HG03575 (cell line): ENCODE measurements around the gene CES3.
"Not testable (repeated sequence)": the region's sequence is repeated elsewhere in the genome, so short reads cannot be mapped to it uniquely, and the experiment has no call there.

Source experiments
- ATAC-seq: cut with Tn5 transposase; IDR thresholded peaks from one replicate; pipeline ENCODE4 v1.9.1; 2021; ENCODE audit not compliant: unreplicated experiment, insufficient number of reproducible peaks, low FRiP score; ENCODE audit errors: extremely low read depth

Gene CES3

DNA sequence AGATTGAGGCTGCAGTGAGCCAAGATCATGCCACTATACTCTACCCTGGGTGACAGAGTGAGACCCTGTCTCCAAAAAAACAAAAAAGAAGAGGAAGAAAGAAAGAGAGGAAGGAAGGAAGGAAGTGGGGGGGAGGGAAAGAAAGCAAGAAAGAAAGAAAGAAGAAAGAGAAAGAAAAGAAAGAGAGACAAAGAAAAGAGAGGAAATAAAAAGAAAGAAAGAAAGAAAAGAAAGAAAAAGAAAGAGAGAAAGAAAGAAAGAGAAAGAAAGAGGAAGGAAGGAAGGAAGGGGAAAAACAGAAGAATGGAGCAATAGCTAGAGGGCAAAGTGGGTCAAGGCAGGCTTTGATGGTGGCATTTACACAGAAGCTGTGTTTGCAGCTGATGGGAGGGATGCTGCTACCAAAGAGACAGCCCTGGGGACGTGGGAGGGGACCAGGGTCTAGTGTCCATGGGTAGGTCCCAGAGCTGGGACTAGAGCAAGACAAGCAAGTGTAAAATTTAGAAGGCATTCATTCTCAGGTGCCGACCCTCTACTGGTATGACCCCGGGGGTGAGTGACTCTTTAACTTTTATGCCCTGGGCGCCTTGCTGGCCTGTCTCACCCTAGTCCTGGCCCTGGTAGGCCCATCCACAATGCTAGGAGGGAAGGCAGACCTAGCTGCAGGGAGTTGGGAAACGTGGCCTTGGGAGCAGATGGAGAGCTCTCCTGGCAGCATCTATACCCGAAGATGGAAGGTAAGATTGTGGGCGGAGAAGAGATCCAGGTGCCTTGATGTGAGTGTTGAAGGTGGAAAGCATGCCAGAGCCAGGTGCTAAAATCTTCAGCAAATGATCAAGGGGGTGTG is 2.0 kb upstream of the CES3 start:
- ATAC-seq, result no peak

DNA sequence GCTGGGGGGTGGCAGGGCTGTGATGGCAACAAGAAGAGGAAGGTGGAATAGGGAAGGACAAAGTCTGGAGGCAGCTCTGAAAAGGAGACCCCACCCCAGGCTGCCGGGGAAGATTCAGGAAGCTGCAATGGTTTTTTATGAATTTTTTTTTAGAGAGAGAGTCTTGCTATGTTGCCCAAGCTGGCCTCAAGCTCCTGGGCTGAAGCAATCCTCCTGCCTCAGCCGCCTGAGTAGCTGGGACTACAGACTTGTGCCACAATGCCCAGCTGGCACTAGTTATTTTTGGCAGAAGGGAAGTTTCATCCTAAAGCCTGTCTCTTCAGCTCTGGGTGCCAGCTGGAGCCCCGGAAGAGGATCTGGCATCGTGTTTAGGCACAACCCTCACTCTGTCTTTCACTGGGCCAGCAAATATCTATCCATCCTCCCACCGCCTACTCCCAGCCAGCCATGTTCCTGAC is 1.3 kb upstream of the CES3 start:
- ATAC-seq, result no peak

DNA sequence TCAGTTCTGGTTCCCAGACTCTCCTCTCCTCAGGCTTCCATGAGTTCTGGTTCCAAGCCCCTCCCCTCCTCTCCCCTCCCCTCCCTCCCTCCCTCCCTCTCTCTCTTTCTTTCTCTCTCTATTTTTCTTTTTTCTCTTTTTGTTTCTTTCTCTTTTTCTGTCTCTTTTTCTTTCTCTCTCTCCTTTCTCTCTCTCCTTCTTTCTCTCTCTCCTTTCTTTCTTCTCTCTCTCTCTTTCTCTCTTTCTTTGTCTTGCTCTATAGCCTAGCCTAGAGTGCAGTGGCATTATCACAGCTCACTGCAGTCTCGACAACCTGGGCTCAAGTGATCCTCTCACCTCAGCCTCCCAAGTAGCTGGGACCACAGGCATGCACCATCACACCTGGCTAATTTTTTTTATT is 796 bp upstream of the CES3 start:
- ATAC-seq, result no peak

DNA sequence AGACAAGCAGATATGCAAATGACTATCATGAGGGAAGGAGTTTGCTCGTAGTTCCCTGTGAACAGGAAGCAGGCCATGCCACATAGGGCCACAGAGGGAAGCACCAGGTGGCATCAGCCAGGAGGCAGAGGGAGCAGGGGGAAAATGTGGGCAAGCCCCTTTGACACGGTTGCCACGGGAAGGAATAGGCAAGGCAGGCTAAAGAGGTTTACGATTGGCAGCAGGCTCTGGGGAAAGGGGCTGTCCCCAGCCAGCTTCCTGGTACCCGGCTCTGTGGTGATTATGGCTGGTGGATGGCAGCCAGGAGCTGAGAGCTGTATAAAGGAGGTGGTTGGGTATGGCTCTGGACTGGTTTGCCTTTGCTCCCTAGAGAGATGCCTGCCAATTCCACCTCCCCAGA is 848 bp downstream of the CES3 start:
- no peak for ATAC-seq

DNA sequence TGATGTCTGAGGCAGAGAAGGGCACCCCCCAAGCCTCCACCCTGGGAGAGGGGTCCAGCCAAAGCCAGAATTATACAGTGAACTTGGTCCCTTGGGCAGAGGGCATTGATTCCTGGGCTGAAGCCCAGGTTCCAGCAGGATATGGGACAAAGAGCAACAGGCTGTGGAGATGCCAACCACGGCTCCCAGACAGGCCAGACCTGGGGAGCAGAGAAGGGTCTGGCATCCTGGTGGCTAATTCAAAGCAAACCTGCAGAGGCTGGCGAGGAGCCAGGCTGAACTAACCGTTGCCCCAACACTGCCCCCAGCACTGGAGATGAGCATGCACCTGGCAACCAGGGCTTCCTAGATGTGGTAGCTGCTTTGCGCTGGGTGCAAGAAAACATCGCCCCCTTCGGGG is 3.0 kb downstream of the CES3 start:
- no peak for ATAC-seq

DNA sequence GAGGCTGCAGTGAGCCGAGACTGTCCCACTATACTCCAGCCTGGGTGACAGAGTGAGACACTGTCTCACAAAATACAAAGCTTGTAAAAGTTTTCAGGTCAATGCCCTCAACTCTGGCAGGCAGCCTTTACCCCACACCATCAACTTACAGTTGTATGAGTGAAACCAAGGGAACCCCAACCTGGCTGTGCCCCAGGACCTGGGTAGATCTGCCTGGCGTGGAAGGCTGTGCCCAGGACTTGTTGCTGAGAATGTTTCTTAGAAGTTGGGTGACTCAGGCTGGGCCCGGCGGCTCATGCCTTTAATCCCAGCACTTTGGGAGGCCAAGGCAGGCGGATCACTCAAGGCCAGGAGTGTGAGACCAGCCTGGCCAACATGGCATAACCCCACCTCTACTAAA is 7.8 kb downstream of the CES3 start:
- ATAC-seq, result no peak

DNA sequence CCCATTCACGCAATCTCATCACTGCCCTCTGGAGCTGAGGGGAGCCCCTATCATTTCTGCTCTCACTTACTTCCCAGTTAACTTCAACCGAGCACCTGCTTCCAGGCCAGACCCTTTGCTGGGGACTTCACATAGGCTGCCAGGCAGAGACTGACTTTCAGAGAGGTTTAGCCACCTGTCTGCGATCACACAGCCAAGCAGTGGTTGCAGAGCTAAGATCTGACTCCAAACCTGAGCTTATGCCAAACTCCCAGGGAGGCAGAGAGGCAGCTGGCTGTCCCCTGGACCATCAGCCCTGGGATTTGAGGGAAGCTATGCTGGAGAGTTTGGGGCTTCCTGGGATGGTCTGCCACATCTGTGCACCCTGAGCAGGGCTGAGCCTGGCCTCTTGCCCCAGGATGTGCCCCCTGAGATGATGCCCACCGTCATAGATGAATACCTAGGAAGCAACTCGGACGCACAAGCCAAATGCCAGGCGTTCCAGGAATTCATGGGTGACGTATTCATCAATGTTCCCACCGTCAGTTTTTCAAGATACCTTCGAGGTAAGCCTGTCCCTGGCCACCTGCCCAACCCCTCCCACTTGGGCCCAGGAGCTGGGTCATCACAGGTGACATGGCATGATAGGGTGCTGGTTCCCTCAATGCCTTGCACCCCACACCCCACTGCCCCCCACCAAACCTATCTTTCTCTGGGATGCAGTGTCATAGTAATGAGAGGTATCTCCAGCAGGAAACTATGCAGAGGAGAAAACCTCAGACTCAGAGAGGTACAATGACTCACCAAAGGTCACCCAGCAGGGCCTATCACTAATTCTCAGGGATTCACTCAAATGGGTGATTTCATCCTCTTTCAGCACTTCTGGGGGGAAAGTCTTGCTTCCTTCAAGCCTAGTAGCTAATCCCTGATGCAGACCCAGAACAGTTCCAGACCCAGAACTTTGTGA is 10.0 kb downstream of the CES3 start:
- ATAC-seq, result no peak

DNA sequence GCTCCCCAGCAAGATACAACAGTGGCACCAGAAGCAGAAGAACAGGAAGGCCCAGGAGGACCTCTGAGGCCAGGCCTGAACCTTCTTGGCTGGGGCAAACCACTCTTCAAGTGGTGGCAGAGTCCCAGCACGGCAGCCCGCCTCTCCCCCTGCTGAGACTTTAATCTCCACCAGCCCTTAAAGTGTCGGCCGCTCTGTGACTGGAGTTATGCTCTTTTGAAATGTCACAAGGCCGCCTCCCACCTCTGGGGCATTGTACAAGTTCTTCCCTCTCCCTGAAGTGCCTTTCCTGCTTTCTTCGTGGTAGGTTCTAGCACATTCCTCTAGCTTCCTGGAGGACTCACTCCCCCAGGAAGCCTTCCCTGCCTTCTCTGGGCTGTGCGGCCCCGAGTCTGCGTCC is 11.9 kb downstream of the CES3 start:
- ATAC-seq, result no peak

DNA sequence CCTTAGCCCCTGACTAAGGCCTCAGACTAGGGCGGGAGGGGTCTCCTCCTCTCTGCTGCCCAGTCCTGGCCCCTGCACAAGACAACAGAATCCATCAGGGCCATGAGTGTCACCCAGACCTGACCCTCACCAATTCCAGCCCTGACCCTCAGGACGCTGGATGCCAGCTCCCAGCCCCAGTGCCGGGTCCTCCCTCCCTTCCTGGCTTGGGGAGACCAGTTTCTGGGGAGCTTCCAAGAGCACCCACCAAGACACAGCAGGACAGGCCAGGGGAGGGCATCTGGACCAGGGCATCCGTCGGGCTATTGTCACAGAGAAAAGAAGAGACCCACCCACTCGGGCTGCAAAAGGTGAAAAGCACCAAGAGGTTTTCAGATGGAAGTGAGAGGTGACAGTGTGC is 12.7 kb downstream of the CES3 start:
- no peak for ATAC-seq

DNA sequence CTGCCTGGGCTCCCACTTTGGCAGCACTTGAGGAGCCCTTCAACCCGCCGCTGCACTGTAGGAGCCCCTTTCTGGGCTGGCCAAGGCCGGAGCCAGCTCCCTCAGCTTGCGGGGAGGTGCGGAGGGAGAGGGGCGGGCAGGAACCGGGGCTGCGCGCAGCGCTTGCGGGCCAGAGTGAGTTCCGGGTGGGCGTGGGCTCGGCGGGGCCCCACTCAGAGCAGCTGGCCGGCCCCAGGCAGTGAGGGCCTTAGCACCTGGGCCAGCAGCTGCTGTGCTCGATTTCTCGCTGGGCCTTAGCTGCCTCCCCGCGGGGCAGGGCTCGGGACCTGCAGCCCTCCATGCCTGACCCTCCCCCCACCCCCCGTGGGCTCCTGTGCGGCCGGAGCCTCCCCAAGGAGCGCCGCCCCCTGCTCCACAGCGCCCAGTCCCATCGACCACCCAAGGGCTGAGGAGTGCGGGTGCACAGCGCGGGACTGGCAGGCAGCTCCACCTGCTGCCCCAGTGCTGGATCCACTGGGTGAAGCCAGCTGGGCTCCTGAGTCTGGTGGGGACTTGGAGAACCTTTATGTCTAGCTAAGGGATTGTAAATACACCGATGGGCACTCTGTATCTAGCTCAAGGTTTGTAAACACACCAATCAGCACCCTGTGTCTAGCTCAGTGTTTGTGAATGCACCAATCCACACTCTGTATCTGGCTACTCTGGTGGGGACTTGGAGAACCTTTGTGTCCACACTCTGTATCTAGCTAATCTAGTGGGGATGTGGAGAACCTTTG is 13.3 kb downstream of the CES3 start:
- ATAC-seq, result not testable (repeated sequence)

DNA sequence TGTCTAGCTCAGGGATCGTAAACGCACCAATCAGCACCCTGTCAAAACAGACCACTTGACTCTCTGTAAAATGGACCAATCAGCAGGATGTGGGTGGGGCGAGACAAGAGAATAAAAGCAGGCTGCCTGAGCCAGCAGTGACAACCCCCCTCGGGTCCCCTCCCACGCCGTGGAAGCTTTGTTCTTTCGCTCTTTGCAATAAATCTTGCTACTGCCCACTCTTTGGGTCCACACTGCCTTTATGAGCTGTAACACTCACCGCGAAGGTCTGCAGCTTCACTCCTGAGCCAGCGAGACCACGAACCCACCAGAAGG is 13.8 kb downstream of the CES3 start:
- not testable (repeated sequence) for ATAC-seq

DNA sequence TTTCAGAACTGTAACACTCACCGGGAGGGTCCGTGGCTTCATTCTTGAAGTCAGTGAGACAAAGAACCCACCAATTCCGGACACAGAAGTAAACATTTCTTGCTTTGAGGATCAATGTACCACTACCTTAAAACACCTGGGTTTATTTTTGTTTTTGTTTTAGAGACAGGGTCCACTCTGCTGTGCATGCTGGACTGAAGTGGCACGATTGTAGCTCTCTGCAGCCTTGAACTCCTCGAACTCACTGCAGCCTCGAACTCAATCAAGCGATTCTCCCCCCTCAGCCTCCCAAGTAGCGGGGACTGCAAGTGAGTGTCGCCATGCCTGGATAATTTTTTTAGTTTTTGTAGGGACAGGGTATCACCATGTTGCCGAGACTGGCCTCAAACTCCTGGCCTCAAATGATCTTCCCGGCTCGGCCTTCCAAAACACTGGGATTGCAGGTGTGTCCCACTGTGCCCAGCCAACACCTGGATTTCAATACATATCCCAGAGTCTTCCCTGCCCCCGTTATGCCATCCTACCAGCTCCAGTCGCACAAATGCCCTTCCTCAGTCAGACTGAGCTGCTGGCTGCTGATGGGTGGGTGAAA is 14.3 kb downstream of the CES3 start:
- no peak for ATAC-seq

DNA sequence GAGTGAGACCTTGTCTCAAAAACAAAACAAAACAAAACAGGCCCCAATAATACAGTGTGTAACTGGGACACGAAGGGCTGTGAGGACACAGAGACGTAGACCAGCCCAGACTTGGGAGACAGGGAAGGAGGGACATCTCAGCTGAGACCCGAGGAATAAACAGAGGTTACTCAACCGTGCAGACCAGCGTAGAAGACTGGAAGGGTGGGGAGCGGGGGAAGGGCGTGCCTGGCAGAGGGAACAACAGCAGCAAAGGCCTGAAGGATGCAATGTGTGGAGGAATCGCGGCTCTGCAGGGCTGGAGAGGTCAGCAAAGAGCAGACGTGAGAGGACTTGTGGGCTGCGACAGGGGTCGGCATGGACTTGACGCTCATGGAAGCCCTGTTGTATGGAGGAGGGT is 15.7 kb downstream of the CES3 start:
- no peak for ATAC-seq

DNA sequence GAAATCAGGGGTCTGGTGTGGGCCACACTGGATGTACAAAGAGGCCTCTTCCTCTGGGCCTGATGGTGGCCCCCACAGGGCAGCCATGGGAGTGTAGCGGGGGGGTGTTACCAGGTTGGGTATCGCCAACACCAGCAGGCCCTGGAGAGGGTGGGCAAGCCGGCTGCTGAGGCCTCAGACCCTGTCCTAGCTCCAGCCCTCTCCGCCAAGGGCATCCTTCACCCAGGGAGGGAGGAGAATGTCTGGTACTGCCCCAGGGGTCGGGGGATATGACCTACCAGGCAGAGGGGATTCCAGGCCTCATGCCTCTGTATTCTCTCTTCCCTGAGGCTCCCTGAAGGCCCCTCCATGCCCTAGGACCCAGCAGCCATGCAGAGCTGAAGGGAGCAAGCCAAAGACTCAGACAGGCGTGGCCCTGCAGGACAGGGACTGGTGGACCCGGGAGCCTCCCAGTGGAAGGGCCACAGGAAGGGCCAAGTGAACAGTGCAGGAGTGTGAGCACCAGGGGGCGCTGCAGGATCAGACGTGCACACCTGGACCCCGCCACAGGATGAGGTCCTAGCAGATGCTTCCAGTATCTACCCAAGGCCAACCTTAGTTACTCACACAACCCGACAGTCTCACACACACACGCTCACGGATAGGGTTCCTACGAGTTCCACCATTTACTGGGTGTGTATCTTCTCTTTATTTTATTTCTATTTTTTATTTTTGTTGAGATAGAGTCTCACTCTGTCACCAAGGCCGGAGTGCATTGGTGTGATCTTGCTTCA is 16.5 kb downstream of the CES3 start:
- ATAC-seq, result no peak

DNA sequence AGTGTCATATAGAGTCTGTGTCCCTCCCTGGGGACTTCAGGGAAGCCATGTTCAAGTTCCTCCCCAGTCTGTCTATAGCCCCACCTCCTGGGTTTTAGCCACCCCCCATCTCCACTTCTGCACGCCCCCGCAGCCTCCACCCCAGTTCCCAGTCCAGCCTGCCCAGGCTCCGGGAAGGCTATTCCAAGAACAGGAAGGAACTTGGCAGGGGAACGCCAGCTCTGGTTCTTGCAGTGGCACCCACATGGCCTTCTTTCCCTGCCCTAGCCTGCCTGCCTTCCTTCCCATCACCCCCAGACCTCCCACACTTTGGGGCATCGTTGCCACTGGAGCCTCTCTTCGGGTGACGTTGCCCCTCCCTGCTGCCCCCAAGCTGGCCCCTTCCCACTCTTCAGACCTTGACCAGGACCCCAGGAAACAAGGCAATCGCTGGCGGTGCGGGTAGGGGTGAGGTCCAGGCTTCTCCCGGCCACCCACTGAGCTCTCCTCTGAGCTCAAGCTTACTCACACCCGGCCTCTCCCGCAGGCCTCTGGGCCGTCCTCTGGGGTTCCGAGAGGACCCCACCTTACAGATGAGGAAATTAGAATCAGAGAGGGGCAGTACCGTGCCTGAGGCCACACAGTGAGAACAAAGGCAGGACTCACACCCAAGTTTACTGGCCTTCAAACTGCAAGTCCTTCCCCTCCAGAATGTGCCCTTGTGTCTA is 18.1 kb downstream of the CES3 start:
- ATAC-seq, result no peak

DNA sequence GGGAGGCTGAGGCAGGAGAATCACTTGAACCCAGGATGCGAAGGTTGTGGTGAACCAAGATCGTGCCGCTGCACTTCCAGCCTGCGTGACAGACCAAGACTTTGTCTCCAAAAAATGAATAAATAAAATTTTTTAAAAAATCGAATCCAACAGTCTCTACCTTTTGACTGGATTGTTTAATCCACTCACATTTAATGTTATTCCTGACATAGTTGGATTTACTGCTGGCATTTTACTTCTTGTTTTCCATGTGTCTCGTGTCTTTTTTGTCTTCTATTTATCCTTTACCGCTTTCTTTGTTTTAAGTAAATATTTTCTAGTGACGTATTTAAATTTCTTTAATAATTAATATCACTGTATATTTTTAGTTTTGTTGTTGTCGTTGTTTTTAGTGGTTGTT is 22.0 kb downstream of the CES3 start:
- ATAC-seq, result no peak

DNA sequence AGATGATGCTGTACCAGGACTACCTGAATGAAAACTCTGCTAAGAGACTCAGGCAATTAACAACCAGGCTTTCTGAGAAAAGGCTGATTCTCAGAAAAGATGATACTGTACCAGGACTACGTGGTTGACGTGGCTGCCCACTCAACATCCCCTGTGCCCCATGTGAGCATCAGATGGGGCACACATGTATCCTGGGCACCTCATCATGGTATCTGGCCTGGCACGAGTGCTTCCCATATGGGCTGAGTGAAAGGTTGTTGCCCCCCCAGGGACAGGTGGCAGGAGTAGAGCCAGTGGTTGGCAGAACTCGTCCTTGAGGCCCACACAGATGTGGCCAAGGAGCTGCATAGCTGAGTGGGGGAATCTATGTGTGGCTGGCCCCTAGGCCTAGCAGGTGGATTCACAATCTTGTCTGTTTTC is 23.8 kb downstream of the CES3 start:
- ATAC-seq, result no peak

DNA sequence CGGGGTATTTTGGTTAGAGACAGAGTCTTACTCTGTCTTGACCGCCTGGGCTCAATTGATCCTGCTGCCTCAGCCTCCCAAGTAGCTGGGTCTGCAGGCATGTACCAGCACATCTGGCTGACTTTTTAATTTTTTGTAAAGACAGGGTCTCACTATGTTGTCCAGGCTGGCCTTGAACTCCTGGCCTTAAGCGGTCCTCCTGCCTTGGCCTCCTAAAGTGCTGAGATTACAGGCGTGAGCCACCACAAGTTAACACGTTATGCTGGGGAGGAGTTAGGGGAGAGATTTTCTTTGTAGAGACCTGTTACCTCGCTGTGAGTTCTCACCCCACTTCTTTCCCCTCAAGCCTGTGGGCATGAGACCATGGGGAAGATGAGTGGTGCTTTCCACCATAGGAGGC is 25.5 kb downstream of the CES3 start:
- ATAC-seq, result no peak
